22Rv1 (cell line): Measurements from ENCODE around the gene NPDC1.

ENCODE experiments used
- ZFX ChIP-seq: fragments of 450-650 bp; IDR thresholded peaks from 2 replicates; pipeline ENCODE4 v1.6.1; 2017; ENCODE audit warnings: antibody characterized with exemption, borderline replicate concordance
- TF ChIP-seq, protein P1 (sequence below): fragments of 450-650 bp; IDR thresholded peaks from 2 replicates; pipeline ENCODE4 v1.5.1; 2017; ENCODE audit warnings: mild to moderate bottlenecking

GRCh38 chr9:137045294-137046087 is 486 bp downstream of the NPDC1 start:
- TF ChIP-seq, protein P1, sequence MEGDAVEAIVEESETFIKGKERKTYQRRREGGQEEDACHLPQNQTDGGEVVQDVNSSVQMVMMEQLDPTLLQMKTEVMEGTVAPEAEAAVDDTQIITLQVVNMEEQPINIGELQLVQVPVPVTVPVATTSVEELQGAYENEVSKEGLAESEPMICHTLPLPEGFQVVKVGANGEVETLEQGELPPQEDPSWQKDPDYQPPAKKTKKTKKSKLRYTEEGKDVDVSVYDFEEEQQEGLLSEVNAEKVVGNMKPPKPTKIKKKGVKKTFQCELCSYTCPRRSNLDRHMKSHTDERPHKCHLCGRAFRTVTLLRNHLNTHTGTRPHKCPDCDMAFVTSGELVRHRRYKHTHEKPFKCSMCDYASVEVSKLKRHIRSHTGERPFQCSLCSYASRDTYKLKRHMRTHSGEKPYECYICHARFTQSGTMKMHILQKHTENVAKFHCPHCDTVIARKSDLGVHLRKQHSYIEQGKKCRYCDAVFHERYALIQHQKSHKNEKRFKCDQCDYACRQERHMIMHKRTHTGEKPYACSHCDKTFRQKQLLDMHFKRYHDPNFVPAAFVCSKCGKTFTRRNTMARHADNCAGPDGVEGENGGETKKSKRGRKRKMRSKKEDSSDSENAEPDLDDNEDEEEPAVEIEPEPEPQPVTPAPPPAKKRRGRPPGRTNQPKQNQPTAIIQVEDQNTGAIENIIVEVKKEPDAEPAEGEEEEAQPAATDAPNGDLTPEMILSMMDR = no peak
- TF ChIP-seq ZFX = no peak
